ENCODE results near the gene MAPK1.
A peak's percentile ranks its signal among the peaks of the same experiment; 100 is the strongest.

DNA sequence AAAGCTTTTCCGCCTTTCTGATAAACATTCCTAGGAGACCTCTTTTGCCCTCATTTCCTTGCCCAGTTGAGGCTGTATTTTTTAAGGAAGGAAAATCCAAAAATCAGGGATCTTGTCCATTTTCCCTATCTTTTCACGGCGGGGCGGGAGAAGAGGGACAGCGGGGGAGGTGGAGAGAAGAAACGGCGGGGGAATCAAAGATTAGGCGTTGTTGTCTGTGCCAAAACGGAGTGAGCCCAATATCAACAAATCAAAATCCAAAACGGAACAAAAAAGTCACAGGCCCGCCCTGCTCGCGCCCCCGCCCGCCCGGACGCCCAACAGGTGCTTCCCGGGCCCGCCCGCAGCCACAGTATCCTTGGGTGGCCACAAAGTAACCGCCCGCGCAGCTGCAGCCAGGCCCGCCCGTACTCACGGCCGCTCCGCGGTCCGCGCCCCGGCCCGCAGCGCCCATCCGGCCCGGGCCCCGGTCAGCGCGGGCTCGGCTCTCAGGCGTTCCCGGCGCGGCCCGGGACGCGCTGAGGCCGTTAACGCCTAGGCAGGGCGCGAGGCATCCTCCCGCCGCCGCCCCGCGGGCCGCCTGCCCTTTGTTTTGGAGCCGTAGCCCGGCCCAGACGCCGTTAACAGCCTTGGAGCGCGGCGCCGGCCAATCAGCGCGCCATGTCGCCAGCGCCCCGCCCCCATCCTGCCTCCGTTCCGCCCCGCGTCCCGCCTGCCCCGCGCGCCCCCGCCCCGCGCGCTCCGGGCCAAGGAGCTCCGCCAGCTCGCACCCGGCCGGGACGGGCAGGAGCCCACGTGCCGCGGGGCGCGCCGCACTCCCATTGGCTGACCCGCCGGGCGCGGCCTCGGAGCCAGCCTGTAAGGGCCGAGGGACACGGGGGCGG lies 132.0 kb downstream of the MAPK1 start, which contains the start of gene YPEL1:
- TF ChIP-seq CTCF (IDR thresholded peaks at IDR 0.05) (no peak), POLR2A (IDR thresholded peaks at IDR 0.05) (peak; percentile 16 to 79), POLR2AphosphoS5 (IDR thresholded peaks at IDR 0.05) (no peak)

Data from suprapubic skin (tissue), 4 donors.